ENCODE data around the gene CD70.

DNA sequence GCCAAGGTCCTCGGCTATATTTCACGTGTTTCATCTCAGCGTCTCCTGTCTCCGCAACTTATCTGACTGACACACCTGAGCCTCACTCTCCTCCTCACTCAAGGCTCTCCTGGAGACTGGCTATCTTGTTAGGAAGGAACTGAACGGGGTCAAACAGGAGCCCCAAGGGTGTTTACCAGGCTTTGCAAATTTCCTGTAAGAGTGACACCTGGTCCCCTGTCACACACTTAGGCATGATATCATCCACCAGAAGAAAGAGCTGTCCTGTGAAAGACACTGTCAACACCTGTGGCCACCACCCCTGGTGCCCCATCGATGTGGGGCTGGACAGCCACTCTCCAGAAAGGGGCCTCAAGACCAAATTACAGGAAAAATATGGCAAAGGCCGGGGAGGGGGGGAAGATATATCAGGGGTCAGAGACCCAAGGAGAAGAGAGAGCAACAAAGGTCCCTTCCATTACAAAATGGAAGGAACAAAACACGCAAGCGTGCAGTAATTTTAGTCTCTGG lies 2.9 kb downstream of the CD70 start:
- TF ChIP-seq, protein P1, sequence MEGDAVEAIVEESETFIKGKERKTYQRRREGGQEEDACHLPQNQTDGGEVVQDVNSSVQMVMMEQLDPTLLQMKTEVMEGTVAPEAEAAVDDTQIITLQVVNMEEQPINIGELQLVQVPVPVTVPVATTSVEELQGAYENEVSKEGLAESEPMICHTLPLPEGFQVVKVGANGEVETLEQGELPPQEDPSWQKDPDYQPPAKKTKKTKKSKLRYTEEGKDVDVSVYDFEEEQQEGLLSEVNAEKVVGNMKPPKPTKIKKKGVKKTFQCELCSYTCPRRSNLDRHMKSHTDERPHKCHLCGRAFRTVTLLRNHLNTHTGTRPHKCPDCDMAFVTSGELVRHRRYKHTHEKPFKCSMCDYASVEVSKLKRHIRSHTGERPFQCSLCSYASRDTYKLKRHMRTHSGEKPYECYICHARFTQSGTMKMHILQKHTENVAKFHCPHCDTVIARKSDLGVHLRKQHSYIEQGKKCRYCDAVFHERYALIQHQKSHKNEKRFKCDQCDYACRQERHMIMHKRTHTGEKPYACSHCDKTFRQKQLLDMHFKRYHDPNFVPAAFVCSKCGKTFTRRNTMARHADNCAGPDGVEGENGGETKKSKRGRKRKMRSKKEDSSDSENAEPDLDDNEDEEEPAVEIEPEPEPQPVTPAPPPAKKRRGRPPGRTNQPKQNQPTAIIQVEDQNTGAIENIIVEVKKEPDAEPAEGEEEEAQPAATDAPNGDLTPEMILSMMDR (conservative IDR thresholded peaks at IDR 0.05; ENCODE audit: low read depth, low read length) = no peak
- TF ChIP-seq EZH2 (IDR thresholded peaks at IDR 0.05; ENCODE audit: borderline replicate concordance, low read depth, low read length, poor library complexity, severe bottlenecking) = no peak
